Type B pancreatic cell (in vitro differentiated cells): ENCODE data around the gene LRRC36. TPM values are rescaled to one million over a fixed set of nuclear protein-coding genes. Genes with fewer than 3 reads are reported as not detected.

Source experiments
- DNase-seq: peaks from one replicate; pipeline ENCODE4 v3.0.0; 2021; ENCODE audit warnings: mixed read lengths; ENCODE audit not compliant: unreplicated experiment; ENCODE audit errors: extremely low spot score
- H3K27ac Mint-ChIP-seq: 2 replicates; pipeline ENCODE4 v1.8.0; 2021; ENCODE audit warnings: mild to moderate bottlenecking, mixed read lengths
- H3K27me3 Mint-ChIP-seq: 2 replicates; pipeline ENCODE4 v1.8.0; 2021; ENCODE audit warnings: mixed read lengths
- H3K36me3 Mint-ChIP-seq: 2 replicates; pipeline ENCODE4 v1.8.0; 2021; ENCODE audit warnings: mixed read lengths
- H3K4me1 Mint-ChIP-seq: one replicate; pipeline ENCODE4 v1.8.0; 2021; ENCODE audit warnings: mixed read lengths; ENCODE audit not compliant: unreplicated experiment
- H3K4me3 Mint-ChIP-seq: 2 replicates; pipeline ENCODE4 v1.8.0; 2021; ENCODE audit warnings: mild to moderate bottlenecking, mixed read lengths
- H3K9me3 Mint-ChIP-seq: 2 replicates; pipeline ENCODE4 v1.8.0; 2021; ENCODE audit warnings: mixed read lengths
- CTCF ChIP-seq: fragments of 200-600 bp; sonication (generic); conservative IDR thresholded peaks from 2 replicates; pipeline ENCODE4 v1.5.0; 2021; ENCODE audit warnings: antibody characterized with exemption, mild to moderate bottlenecking
- long read RNA-seq: library from polyadenylated mRNA; unstranded; transcript quantifications from one replicate; pipeline ENCODE4 v2.0.0, GENCODE V29; 2020
- total RNA-seq: library from RNA; stranded (reverse); gene quantifications from 2 replicates; pipeline ENCODE4 v1.2.1, GENCODE V29; 2021; ENCODE audit warnings: low replicate concordance

Gene LRRC36
- total RNA-seq = 0.38 and 1.1 TPM in 2 replicates
- long read RNA-seq = 0 reads

- peak within 1 kb of the TSS; percentile 24 for H3K27ac Mint-ChIP-seq
- TF ChIP-seq CTCF = peak; percentile 80
- H3K27me3 Mint-ChIP-seq = peaks cover 36% of the 10 kb centered on the region
Measured at GRCh38 chr16:67326472-67327309, at the start of gene LRRC36, which contains the start of gene KCTD19. LRRC36 (plus strand) TSS chr16:67326815; CDS start chr16:67326863, 48 bp downstream. KCTD19 (minus strand) TSS chr16:67326741; CDS start chr16:67326707, 34 bp downstream.

GRCh38 chr16:67277294-67277998 lies 49.2 kb upstream of the LRRC36 start:
- no peak for TF ChIP-seq CTCF
- H3K27ac Mint-ChIP-seq = no peak overlapping the region

More at GRCh38 chr16:67326472-67327309, at the start of gene LRRC36, which contains the start of gene KCTD19:
- peak within 1 kb of the TSS; percentile 92 for H3K4me3 Mint-ChIP-seq
- DNase-seq = peak; percentile 89
- peaks cover 8% of the 10 kb centered on the region for H3K4me1 Mint-ChIP-seq
- no peaks in the 10 kb centered on the region for H3K9me3 Mint-ChIP-seq
- no peaks in the 10 kb centered on the region for H3K36me3 Mint-ChIP-seq

GRCh38 chr16:67277999-67278772 lies 48.4 kb upstream of the LRRC36 start:
- Mint-ChIP-seq H3K27me3 (no peaks in the 10 kb centered on the region), H3K27ac (no peak overlapping the region), H3K9me3 (no peaks in the 10 kb centered on the region), H3K36me3 (no peaks in the 10 kb centered on the region), H3K4me1 (no peaks in the 10 kb centered on the region), H3K4me3 (peak overlapping the region; percentile 78)
- DNase-seq = no peak
- no peak for TF ChIP-seq CTCF

More at GRCh38 chr16:67277294-67277998, 49.2 kb upstream of the LRRC36 start:
- H3K4me1 Mint-ChIP-seq = no peaks in the 10 kb centered on the region
- no peaks in the 10 kb centered on the region for H3K9me3 Mint-ChIP-seq
- H3K4me3 Mint-ChIP-seq = peak overlapping the region; percentile 14
- H3K27me3 Mint-ChIP-seq = no peaks in the 10 kb centered on the region
- H3K36me3 Mint-ChIP-seq = no peaks in the 10 kb centered on the region
- no peak for DNase-seq

GRCh38 chr16:67278773-67279295 lies 47.8 kb upstream of the LRRC36 start:
- no peak for TF ChIP-seq CTCF
- H3K36me3 Mint-ChIP-seq = no peaks in the 10 kb centered on the region
- peaks cover 5% of the 10 kb centered on the region for H3K27me3 Mint-ChIP-seq
- no peaks in the 10 kb centered on the region for H3K4me1 Mint-ChIP-seq
- H3K9me3 Mint-ChIP-seq = no peaks in the 10 kb centered on the region
- H3K27ac Mint-ChIP-seq = no peak overlapping the region
- peak overlapping the region; percentile 78 for H3K4me3 Mint-ChIP-seq
- no peak for DNase-seq
